Progenitor cell of endocrine pancreas (in vitro differentiated cells): ENCODE measurements around the gene CNP. TPM values are rescaled to one million over a fixed set of nuclear protein-coding genes. Genes with fewer than 3 reads are reported as not detected.
"Not testable (repeated sequence)": the region's sequence is repeated elsewhere in the genome, so short reads cannot be mapped to it uniquely, and the experiment has no call there.

ENCODE experiments used
- DNase-seq: peaks from one replicate; pipeline ENCODE4 v3.0.0; 2021; ENCODE audit warnings: low spot score; ENCODE audit not compliant: unreplicated experiment
- H3K27ac Mint-ChIP-seq: 2 replicates; pipeline ENCODE4 v1.8.0; 2021; ENCODE audit warnings: mild to moderate bottlenecking, moderate library complexity, mixed read lengths
- H3K27me3 Mint-ChIP-seq: 2 replicates; pipeline ENCODE4 v1.8.0; 2021; ENCODE audit warnings: mixed read lengths
- H3K36me3 Mint-ChIP-seq: 2 replicates; pipeline ENCODE4 v1.8.0; 2022; ENCODE audit warnings: mixed read lengths; ENCODE audit not compliant: insufficient read depth
- H3K4me1 Mint-ChIP-seq: 2 replicates; pipeline ENCODE4 v1.8.0; 2021; ENCODE audit warnings: low read depth, mixed read lengths
- H3K4me3 Mint-ChIP-seq: 2 replicates; pipeline ENCODE4 v1.8.0; 2021; ENCODE audit warnings: low read depth, mild to moderate bottlenecking, moderate library complexity, mixed read lengths
- H3K9me3 Mint-ChIP-seq: 2 replicates; pipeline ENCODE4 v1.8.0; 2021; ENCODE audit warnings: low read depth, mixed read lengths
- total RNA-seq: library from RNA; stranded (reverse); gene quantifications from 2 replicates; pipeline ENCODE4 v1.2.1, GENCODE V29; 2021
- TF ChIP-seq, protein P1 (sequence below): fragments of 200-600 bp; sonication (generic); IDR thresholded peaks from one replicate; pipeline ENCODE4 v1.5.0; 2021; ENCODE audit warnings: antibody characterized with exemption, mild to moderate bottlenecking; ENCODE audit not compliant: unreplicated experiment

The CNP gene
- total RNA-seq, 1 donor from 2014 or later = 98.7 TPM

- no peaks in the 10 kb centered on the region for H3K27me3 Mint-ChIP-seq
- H3K4me1 Mint-ChIP-seq = peaks cover 6% of the 10 kb centered on the region
- H3K9me3 Mint-ChIP-seq = no peaks in the 10 kb centered on the region
- peaks cover 5% of the 10 kb centered on the region for H3K36me3 Mint-ChIP-seq
- TF ChIP-seq, protein P1, sequence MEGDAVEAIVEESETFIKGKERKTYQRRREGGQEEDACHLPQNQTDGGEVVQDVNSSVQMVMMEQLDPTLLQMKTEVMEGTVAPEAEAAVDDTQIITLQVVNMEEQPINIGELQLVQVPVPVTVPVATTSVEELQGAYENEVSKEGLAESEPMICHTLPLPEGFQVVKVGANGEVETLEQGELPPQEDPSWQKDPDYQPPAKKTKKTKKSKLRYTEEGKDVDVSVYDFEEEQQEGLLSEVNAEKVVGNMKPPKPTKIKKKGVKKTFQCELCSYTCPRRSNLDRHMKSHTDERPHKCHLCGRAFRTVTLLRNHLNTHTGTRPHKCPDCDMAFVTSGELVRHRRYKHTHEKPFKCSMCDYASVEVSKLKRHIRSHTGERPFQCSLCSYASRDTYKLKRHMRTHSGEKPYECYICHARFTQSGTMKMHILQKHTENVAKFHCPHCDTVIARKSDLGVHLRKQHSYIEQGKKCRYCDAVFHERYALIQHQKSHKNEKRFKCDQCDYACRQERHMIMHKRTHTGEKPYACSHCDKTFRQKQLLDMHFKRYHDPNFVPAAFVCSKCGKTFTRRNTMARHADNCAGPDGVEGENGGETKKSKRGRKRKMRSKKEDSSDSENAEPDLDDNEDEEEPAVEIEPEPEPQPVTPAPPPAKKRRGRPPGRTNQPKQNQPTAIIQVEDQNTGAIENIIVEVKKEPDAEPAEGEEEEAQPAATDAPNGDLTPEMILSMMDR = no peak
- H3K4me3 Mint-ChIP-seq = no peak overlapping the region
- H3K27ac Mint-ChIP-seq = peak overlapping the region; percentile 46
- no peak for DNase-seq
Observed at GRCh38 chr17:42002792-42003301, 36.3 kb downstream of the CNP start.

GRCh38 chr17:42005166-42005565 lies 38.6 kb downstream of the CNP start:
- DNase-seq = no peak
- H3K36me3 Mint-ChIP-seq = peaks cover 6% of the 10 kb centered on the region
- TF ChIP-seq, protein P1 = no peak
- no peaks in the 10 kb centered on the region for H3K27me3 Mint-ChIP-seq
- H3K27ac Mint-ChIP-seq = no peak overlapping the region
- no peaks in the 10 kb centered on the region for H3K9me3 Mint-ChIP-seq
- H3K4me3 Mint-ChIP-seq = no peak overlapping the region
- peaks cover 6% of the 10 kb centered on the region for H3K4me1 Mint-ChIP-seq

GRCh38 chr17:42009170-42009569 lies 42.6 kb downstream of the CNP start:
- Mint-ChIP-seq H3K4me3 (no peak overlapping the region), H3K27me3 (no peaks in the 10 kb centered on the region), H3K27ac (peak overlapping the region; percentile 65), H3K9me3 (no peaks in the 10 kb centered on the region), H3K4me1 (no peaks in the 10 kb centered on the region), H3K36me3 (peaks cover 10% of the 10 kb centered on the region)
- no peak for DNase-seq
- TF ChIP-seq, protein P1 = no peak

DNA sequence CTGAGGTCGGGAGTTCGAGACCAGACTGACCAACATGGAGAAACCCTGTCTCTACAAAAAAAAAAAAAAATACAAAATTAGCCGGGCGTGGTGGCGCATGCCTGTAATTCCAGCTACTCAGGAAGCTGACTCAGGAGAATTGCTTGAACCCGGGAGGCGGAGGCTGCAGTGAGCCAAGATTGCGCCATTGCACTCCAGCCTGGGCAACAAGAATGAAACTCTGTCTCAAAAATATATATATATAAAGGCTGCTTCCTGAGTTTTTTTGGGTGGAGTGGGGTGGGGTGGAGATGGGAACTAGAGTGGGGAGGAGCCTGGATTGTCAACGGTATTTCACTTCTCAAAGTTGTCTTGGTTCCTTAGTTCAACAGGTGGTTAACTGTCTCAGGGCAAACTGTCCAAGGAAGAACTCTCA lies 43.7 kb downstream of the CNP start:
- not testable (repeated sequence) for H3K4me1 Mint-ChIP-seq, DNase-seq, H3K27ac Mint-ChIP-seq, H3K27me3 Mint-ChIP-seq, H3K9me3 Mint-ChIP-seq, H3K4me3 Mint-ChIP-seq
- H3K36me3 Mint-ChIP-seq = peaks cover 10% of the 10 kb centered on the region

- Mint-ChIP-seq H3K27me3 (no peaks in the 10 kb centered on the region), H3K9me3 (no peaks in the 10 kb centered on the region), H3K4me3 (no peak overlapping the region), H3K27ac (no peak overlapping the region), H3K36me3 (peaks cover 10% of the 10 kb centered on the region), H3K4me1 (peaks cover 6% of the 10 kb centered on the region)
- TF ChIP-seq, protein P1 = no peak
- DNase-seq = no peak
Observed at GRCh38 chr17:42010898-42011516, 44.4 kb downstream of the CNP start.

- H3K36me3 Mint-ChIP-seq, DNase-seq, H3K27me3 Mint-ChIP-seq, H3K4me3 Mint-ChIP-seq, H3K27ac Mint-ChIP-seq, H3K9me3 Mint-ChIP-seq, H3K4me1 Mint-ChIP-seq: not testable (repeated sequence)
Observed at GRCh38 chr17:42012363-42012762, 45.8 kb downstream of the CNP start.

- not testable (repeated sequence) for H3K27me3 Mint-ChIP-seq, H3K27ac Mint-ChIP-seq, H3K9me3 Mint-ChIP-seq, H3K4me3 Mint-ChIP-seq, H3K36me3 Mint-ChIP-seq, DNase-seq
- peaks cover 11% of the 10 kb centered on the region for H3K4me1 Mint-ChIP-seq
Observed at GRCh38 chr17:42013740-42014139, 47.1 kb downstream of the CNP start.
